Vagina (tissue), 2 donors: ENCODE results near the gene MCEE.

Source experiments
- CTCF ChIP-seq, 3 experiments: fragments of 450-650 bp in 2 of 3; fragments of 200-600 bp in 1 of 3; sonication (generic) in 1 of 3; IDR thresholded peaks; one replicate each; pipeline ENCODE4 v1.5.1; 2017 to 2019; ENCODE audit warnings: antibody characterized with exemption in 3 of 3, mild to moderate bottlenecking in 2 of 3, moderate library complexity in 2 of 3
- POLR2A ChIP-seq, 2 donors: fragments of 450-650 bp; IDR thresholded peaks; one replicate each; pipeline ENCODE4 v1.6.1; 2017; ENCODE audit warnings: antibody characterized with exemption in 2 of 2, mild to moderate bottlenecking in 2 of 2, moderate library complexity in 2 of 2

DNA sequence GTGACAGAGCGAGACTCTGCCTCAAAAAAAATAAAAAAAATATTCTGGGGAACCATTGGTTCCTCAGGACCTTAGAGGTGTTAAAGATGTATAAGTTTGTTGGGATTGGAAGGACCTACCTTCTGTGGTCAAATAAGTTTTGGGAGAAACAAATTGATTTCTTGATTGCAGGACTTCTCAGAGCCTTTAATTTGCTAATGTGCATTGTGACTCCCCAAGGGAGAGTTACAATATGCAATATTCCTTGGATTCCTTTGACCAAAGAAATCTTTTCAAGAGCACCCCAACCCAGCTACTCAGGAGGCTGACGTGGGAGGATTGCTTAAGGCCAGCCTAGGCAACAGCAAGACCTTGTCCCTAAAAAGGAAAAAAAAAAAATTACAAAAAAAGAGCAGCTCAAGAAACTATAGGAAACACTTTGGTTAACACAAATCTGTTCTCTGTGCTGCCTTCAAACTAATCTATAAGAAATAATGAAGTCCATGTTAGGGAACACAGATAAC, 55.1 kb downstream of the MCEE start:
- TF ChIP-seq POLR2A (IDR thresholded peaks at IDR 0.05) (no peak), CTCF (IDR thresholded peaks at IDR 0.05) (no peak)
